Right lobe of liver (tissue), 4 donors: Measurements from ENCODE around the gene GTF3C2.
A peak's percentile ranks its signal among the peaks of the same experiment; 100 is the strongest.

Experiments used
- POLR2A ChIP-seq: fragments of 450-650 bp; IDR thresholded peaks from one replicate; pipeline ENCODE4 v1.6.1; 2017; ENCODE audit warnings: antibody characterized with exemption, mild to moderate bottlenecking
- TF ChIP-seq, protein P1 (sequence below), 4 donors: fragments of 200-600 bp in 3 of 4; fragments of 450-650 bp in 1 of 4; IDR thresholded peaks; one replicate each; pipeline versions ENCODE4 v1.5.1 to v1.8.0; 2016 to 2022; ENCODE audit warnings: antibody characterized with exemption in 4 of 4, mild to moderate bottlenecking in 2 of 4
- donor health status: DM: no; HTN: no; CAD: no.
- donor health status: DM: no; HTN: no; CAD: no.
- donor health status: DM: no; HTN: yes; CAD: no.

DNA sequence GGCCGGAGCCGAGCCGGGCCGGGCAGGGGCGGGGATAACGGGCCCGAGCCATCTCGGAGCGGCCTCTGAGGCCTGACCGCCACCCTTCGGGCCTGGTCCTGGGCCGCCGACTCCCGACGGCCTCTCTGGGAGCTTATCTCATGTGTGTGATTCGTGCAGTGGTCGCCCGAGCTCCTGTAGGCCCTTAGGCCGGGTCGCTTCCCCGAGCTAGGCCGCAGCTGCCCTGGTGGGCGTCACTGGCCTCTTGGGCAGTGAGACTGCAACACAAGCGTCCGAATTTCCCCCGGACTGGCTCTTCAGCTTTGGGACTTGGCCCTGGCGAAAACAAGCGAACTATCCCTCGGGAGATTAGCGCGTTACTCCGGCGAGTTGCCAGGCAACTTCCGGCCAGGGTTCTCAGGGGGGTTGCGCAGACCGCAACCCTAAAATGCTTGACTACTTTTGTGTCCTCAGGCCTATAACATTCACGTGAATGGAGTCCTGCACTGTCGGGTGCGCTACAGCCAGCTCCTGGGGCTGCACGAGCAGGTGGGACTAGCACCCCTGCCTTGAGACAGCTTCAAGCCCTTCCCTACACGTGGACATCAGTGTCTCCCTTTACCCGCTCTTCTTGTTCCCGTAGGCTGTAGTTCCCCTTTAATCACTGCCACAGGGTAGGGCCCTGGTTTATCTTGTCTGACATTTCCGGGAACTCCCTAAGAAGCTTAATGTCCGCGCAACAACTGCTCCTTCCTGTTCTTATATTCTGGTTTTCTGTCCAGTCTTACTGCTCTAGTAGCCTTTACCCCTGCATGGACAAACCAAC, 14.5 kb upstream of the GTF3C2 start:
- TF ChIP-seq POLR2A, result peak; percentile 32
- TF ChIP-seq, protein P1, sequence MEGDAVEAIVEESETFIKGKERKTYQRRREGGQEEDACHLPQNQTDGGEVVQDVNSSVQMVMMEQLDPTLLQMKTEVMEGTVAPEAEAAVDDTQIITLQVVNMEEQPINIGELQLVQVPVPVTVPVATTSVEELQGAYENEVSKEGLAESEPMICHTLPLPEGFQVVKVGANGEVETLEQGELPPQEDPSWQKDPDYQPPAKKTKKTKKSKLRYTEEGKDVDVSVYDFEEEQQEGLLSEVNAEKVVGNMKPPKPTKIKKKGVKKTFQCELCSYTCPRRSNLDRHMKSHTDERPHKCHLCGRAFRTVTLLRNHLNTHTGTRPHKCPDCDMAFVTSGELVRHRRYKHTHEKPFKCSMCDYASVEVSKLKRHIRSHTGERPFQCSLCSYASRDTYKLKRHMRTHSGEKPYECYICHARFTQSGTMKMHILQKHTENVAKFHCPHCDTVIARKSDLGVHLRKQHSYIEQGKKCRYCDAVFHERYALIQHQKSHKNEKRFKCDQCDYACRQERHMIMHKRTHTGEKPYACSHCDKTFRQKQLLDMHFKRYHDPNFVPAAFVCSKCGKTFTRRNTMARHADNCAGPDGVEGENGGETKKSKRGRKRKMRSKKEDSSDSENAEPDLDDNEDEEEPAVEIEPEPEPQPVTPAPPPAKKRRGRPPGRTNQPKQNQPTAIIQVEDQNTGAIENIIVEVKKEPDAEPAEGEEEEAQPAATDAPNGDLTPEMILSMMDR (IDR thresholded peaks at IDR 0.05), result no peak
